Lung (tissue), 12 donors: ENCODE data around the gene COL6A2. TPM values are rescaled to one million over a fixed set of nuclear protein-coding genes. Genes with fewer than 3 reads are reported as not detected.
"Not testable (repeated sequence)": the region's sequence is repeated elsewhere in the genome, so short reads cannot be mapped to it uniquely, and the experiment has no call there.

Experiments
- ATAC-seq: fragments of 200-7000 bp; cut with Tn5 transposase; one replicate; pipeline ENCODE4 v1.9.1; 2020; ENCODE audit warnings: moderate number of reproducible peaks; ENCODE audit not compliant: insufficient read depth, low FRiP score
- DNase-seq, 3 donors: peaks; one replicate each; pipeline ENCODE4 v3.0.0-alpha.2; 2013 to 2017
- H3K27ac ChIP-seq, 2 donors: one replicate each; pipeline ENCODE4 v1.5.1; 2013; ENCODE audit warnings: mild to moderate bottlenecking in 2 of 2, moderate library complexity in 2 of 2, control low read depth in 1 of 2, inconsistent platforms in 1 of 2, low read depth in 1 of 2, low read length in 1 of 2
- H3K27me3 ChIP-seq, 3 donors: one replicate each; pipeline ENCODE4 v1.5.1; 2013; ENCODE audit warnings: low read length in 2 of 3; ENCODE audit not compliant: control insufficient read depth in 3 of 3, insufficient read depth in 3 of 3
- H3K36me3 ChIP-seq, 4 donors: one replicate each; pipeline ENCODE4 v1.5.1; 2013; ENCODE audit warnings: low read length in 4 of 4, mild to moderate bottlenecking in 1 of 4, moderate library complexity in 1 of 4; ENCODE audit not compliant: control insufficient read depth in 4 of 4, insufficient read depth in 4 of 4
- H3K4me1 ChIP-seq, 5 donors: one replicate each; pipeline ENCODE4 v1.5.1; 2013; ENCODE audit warnings: low read length in 5 of 5, mild to moderate bottlenecking in 2 of 5, moderate library complexity in 1 of 5; ENCODE audit not compliant: control insufficient read depth in 5 of 5, insufficient read depth in 5 of 5
- H3K4me3 ChIP-seq: one replicate; pipeline ENCODE4 v1.5.1; 2013; ENCODE audit warnings: mild to moderate bottlenecking, control low read depth, moderate library complexity
- H3K9ac ChIP-seq, 2 donors: one replicate each; pipeline ENCODE4 v1.5.1; 2013; ENCODE audit warnings: low read length in 2 of 2, control low read depth in 1 of 2; ENCODE audit not compliant: insufficient read depth in 1 of 2
- H3K9me3 ChIP-seq, 4 donors: one replicate each; pipeline ENCODE4 v1.5.1; 2013; ENCODE audit warnings: low read length in 3 of 4, mild to moderate bottlenecking in 1 of 4, moderate library complexity in 1 of 4; ENCODE audit not compliant: control insufficient read depth in 4 of 4, insufficient read depth in 3 of 4
- CTCF ChIP-seq: IDR thresholded peaks from 2 replicates; pipeline ENCODE4 v1.5.1; 2012; ENCODE audit warnings: mild to moderate bottlenecking; ENCODE audit errors: control extremely low read depth, extremely low read depth
- whole genome bisulfite sequencing, 2 donors: extraction: QIAGEN DNeasy Blood & Tissue Kit; methylation state at CpG; one replicate each; pipeline ENCODE4 v1.1.7; 2013; 5-methylcytosine and 5-hydroxymethylcytosine counted together
- polyA plus RNA-seq, 2 donors: library from polyadenylated mRNA; stranded (reverse); fragments of 200-250 nt; gene quantifications; one replicate each; pipeline ENCODE4 v1.2.1, GENCODE V29; 2013
- total RNA-seq, 2 donors: library from RNA; depleted of rRNA in 1 of 2; stranded (reverse); fragments of >200 nt in 1 of 2; gene quantifications; one replicate each; pipeline ENCODE4 v1.2.1, GENCODE V29; 2014 to 2021
- donor health status: control.
- donor health status: control.
- donor health status: Bipolar disorder and iron deficiency.
- donor health status: healthy.
- donor health status: DM: yes; HTN: yes; CAD: no.

The COL6A2 gene
- total and polyA plus RNA-seq, 4 donors, result 192 to 466 (median 292) TPM

- WGBS, 2 donors, result 81 to 86% methylated on average over 28 of the region's 28 CpGs
- H3K4me1 ChIP-seq, result peaks cover 0 to 7% (median 0%) of the 10 kb centered on the region in 5 donors
- peaks cover 0 to 3% (median 0%) of the 10 kb centered on the region in 4 donors for H3K9me3 ChIP-seq
- no peak overlapping the region for H3K9ac ChIP-seq
- no peak for TF ChIP-seq CTCF
- no peak overlapping the region for H3K4me3 ChIP-seq
- ATAC-seq (no peak), DNase-seq (no peak)
- H3K36me3 ChIP-seq, result no peaks in the 10 kb centered on the region
- no peak overlapping the region for H3K27ac ChIP-seq
- peaks cover 0 to 5% (median 0%) of the 10 kb centered on the region in 3 donors for H3K27me3 ChIP-seq
Observed at GRCh38 chr21:46138383-46138970, 40.6 kb downstream of the COL6A2 start.

GRCh38 chr21:46139686-46140085 lies 41.8 kb downstream of the COL6A2 start:
- H3K27ac ChIP-seq, result no peak overlapping the region

GRCh38 chr21:46140352-46141003 lies 42.6 kb downstream of the COL6A2 start:
- H3K27me3 ChIP-seq, DNase-seq, H3K4me3 ChIP-seq, ATAC-seq, H3K9me3 ChIP-seq, H3K36me3 ChIP-seq, H3K27ac ChIP-seq, H3K9ac ChIP-seq: not testable (repeated sequence)
- peaks cover 0 to 12% (median 0%) of the 10 kb centered on the region in 5 donors for H3K4me1 ChIP-seq
- 52 to 80% methylated on average over 29 of the region's 29 CpGs for WGBS, 2 donors

More at GRCh38 chr21:46139686-46140085, 41.8 kb downstream of the COL6A2 start:
- TF ChIP-seq CTCF, result no peak
- H3K9ac ChIP-seq, result no peak overlapping the region
- no peak overlapping the region for H3K4me3 ChIP-seq
- no peaks in the 10 kb centered on the region for H3K36me3 ChIP-seq
- peaks cover 0 to 12% (median 0%) of the 10 kb centered on the region in 5 donors for H3K4me1 ChIP-seq
- no peak for DNase-seq
- peaks cover 0 to 3% (median 0%) of the 10 kb centered on the region in 4 donors for H3K9me3 ChIP-seq
- H3K27me3 ChIP-seq, result peaks cover 0 to 5% (median 0%) of the 10 kb centered on the region in 3 donors
- whole genome bisulfite sequencing, 2 donors, result 91 to 93% methylated on average over 15 of the region's 15 CpGs
- no peak for ATAC-seq

GRCh38 chr21:46141767-46142581 lies 44.1 kb downstream of the COL6A2 start:
- ATAC-seq, result no peak
- WGBS, 2 donors, result 92 to 96% methylated on average over 45 of the region's 45 CpGs
- peaks cover 0 to 6% (median 0%) of the 10 kb centered on the region in 5 donors for H3K4me1 ChIP-seq
- H3K9me3 ChIP-seq, result peaks cover 0 to 3% (median 0%) of the 10 kb centered on the region in 4 donors
- DNase-seq, result no peak
- no peak overlapping the region for H3K4me3 ChIP-seq
- no peak overlapping the region for H3K9ac ChIP-seq
- H3K27me3 ChIP-seq, result peaks cover 0 to 5% (median 0%) of the 10 kb centered on the region in 3 donors
- no peak overlapping the region for H3K27ac ChIP-seq
- TF ChIP-seq CTCF, result no peak
- H3K36me3 ChIP-seq, result no peaks in the 10 kb centered on the region
